K562 (cell line): Measurements from ENCODE around the gene RGL2. TPM values are rescaled to one million over a fixed set of nuclear protein-coding genes. Genes with fewer than 3 reads are reported as not detected.

Experiments used
- ATF7 ChIP-seq: fragments of 450-650 bp; IDR thresholded peaks from 2 replicates; pipeline ENCODE4 v1.7.1; 2014; ENCODE audit warnings: mild to moderate bottlenecking, moderate library complexity
- BACH1 ChIP-seq: fragments of 200-800 bp; sonication (Bioruptor generic); IDR thresholded peaks from 2 replicates; pipeline ENCODE4 v1.6.1; 2016; ENCODE audit warnings: missing genetic modification characterization, missing compliant biosample characterization
- BRCA1 ChIP-seq, 2 experiments: fragments of 450-650 bp in 1 of 2; sonication (generic) in 1 of 2; formaldehyde crosslinking in 1 of 2; IDR thresholded peaks; 2 replicates each; pipeline versions ENCODE4 v1.5.0 to v1.6.1; 2017 to 2020; ENCODE audit warnings: mild to moderate bottlenecking in 1 of 2, missing genetic modification reagents in 1 of 2
- CBFB ChIP-seq: sonication (generic); formaldehyde crosslinking; IDR thresholded peaks from 2 replicates; pipeline ENCODE4 v1.4.0; 2020; ENCODE audit warnings: mild to moderate bottlenecking, missing genetic modification reagents
- CBX1 ChIP-seq: sonication (generic); IDR thresholded peaks from 2 replicates; pipeline ENCODE4 v1.6.1; 2016; ENCODE audit warnings: antibody characterized with exemption, low read depth, mild to moderate bottlenecking
- CHD2 ChIP-seq: IDR thresholded peaks from 2 replicates; pipeline ENCODE4 v1.6.1; 2011; ENCODE audit warnings: low read depth, low read length
- E2F3 ChIP-seq: fragments of 250-450 bp; sonication (Bioruptor Pico); IDR thresholded peaks from 2 replicates; pipeline ENCODE4 v1.4.0; 2020; ENCODE audit warnings: mild to moderate bottlenecking
- EP300 ChIP-seq: IDR thresholded peaks from 2 replicates; pipeline ENCODE4 v1.6.1; 2012; ENCODE audit warnings: low read length, improper control_type of control experiment
- HIVEP1 ChIP-seq: fragments of 250-450 bp; sonication (Bioruptor Pico); IDR thresholded peaks from 2 replicates; pipeline ENCODE4 v1.4.0; 2020; ENCODE audit warnings: mild to moderate bottlenecking
- MED1 ChIP-seq: sonication (generic); formaldehyde crosslinking; IDR thresholded peaks from 2 replicates; pipeline ENCODE4 v1.8.1; 2023; ENCODE audit warnings: missing genetic modification reagents, borderline replicate concordance
- NBN ChIP-seq: fragments of 450-650 bp; IDR thresholded peaks from 2 replicates; pipeline ENCODE4 v1.6.1; 2016; ENCODE audit warnings: low read depth, mild to moderate bottlenecking
- NCOA2 ChIP-seq, 2 experiments: fragments of 450-650 bp; IDR thresholded peaks; 2 replicates each; pipeline ENCODE4 v1.6.1; 2018; ENCODE audit warnings: mild to moderate bottlenecking in 2 of 2, moderate library complexity in 1 of 2; ENCODE audit not compliant: partially characterized antibody in 2 of 2
- RAD21 ChIP-seq, 2 experiments: fragments of 250-450 bp in 1 of 2; fragments of 450-650 bp in 1 of 2; sonication (Bioruptor Pico) in 1 of 2; formaldehyde crosslinking in 1 of 2; IDR thresholded peaks in 1 of 2; conservative IDR thresholded peaks in 1 of 2; 2 replicates each; pipeline versions ENCODE4 v1.4.0 to v1.8.0; 2020 to 2022; ENCODE audit warnings: mild to moderate bottlenecking in 2 of 2, moderate library complexity in 1 of 2
- RBM17 ChIP-seq: fragments of 200-400 bp; formaldehyde crosslinking; IDR thresholded peaks from 2 replicates; pipeline ENCODE4 v1.6.1; 2017; ENCODE audit warnings: low read depth, mild to moderate bottlenecking, low read length, borderline replicate concordance
- RFX7 ChIP-seq: fragments of 250-450 bp; sonication (Bioruptor Pico); IDR thresholded peaks from 2 replicates; pipeline ENCODE4 v1.5.1; 2021; ENCODE audit warnings: mild to moderate bottlenecking
- SMARCA4 ChIP-seq: fragments of 450-650 bp; IDR thresholded peaks from 2 replicates; pipeline ENCODE4 v1.6.1; 2016
- SREBF1 ChIP-seq: fragments of 150-350 bp; IDR thresholded peaks from 2 replicates; pipeline ENCODE4 v1.6.1; 2014; ENCODE audit warnings: antibody characterized with exemption, low read depth, low read length, borderline replicate concordance
- SRSF7 ChIP-seq: fragments of 200-400 bp; formaldehyde crosslinking; optimal IDR thresholded peaks from 2 replicates; pipeline ENCODE3; 2017; ENCODE audit warnings: mild to moderate bottlenecking, low read depth, low read length
- TAF7 ChIP-seq: fragments of 450-650 bp; IDR thresholded peaks from 2 replicates; pipeline ENCODE4 v1.6.1; 2016; ENCODE audit warnings: missing genetic modification characterization, missing compliant biosample characterization
- XRCC4 ChIP-seq: IDR thresholded peaks from one replicate; pipeline ENCODE4 v1.6.1; 2011; ENCODE audit not compliant: insufficient read depth, insufficient read length; ENCODE audit errors: extremely low read depth
- ZNF165 ChIP-seq: fragments of 250-450 bp; sonication (Bioruptor Pico); IDR thresholded peaks from 2 replicates; pipeline ENCODE4 v1.4.0; 2020; ENCODE audit warnings: borderline replicate concordance
- polyA plus RNA-seq, 8 experiments: library from polyadenylated mRNA; depleted of rRNA in 4 of 8; stranded (reverse) in 5 of 8; unstranded in 3 of 8; fragments of >200 nt; fragmentation: Nextera tagmentation in 2 of 8; fragmentation: Illumina TruSeq in 1 of 8; extraction: Ambion mirVana in 2 of 8; extraction: Trizol in 1 of 8; gene quantifications; 2 replicates each; pipeline versions ENCODE4 v1.2.1 to v1.2.3, GENCODE V29; 2011 to 2014; ENCODE audit warnings: inconsistent platforms in 1 of 8, missing spikeins in 1 of 8
- total RNA-seq, 7 experiments: library from RNA; depleted of rRNA in 6 of 7; stranded (reverse); fragments of >200 nt in 6 of 7; fragmentation: Illumina TruSeq in 2 of 7; extraction: Trizol in 2 of 7; gene quantifications; 2 replicates each; pipeline versions ENCODE4 v1.2.1 to v1.2.3, GENCODE V29; 2011 to 2021; ENCODE audit warnings: low replicate concordance in 1 of 7
- TF ChIP-seq, protein P1 (sequence below): sonication (generic); formaldehyde crosslinking; IDR thresholded peaks from 2 replicates; pipeline ENCODE4 v1.9.0; 2022; ENCODE audit warnings: mild to moderate bottlenecking, missing genetic modification reagents
- TF ChIP-seq, protein P2 (sequence below): fragments of 250-450 bp; sonication (Bioruptor Pico); IDR thresholded peaks from 2 replicates; pipeline ENCODE4 v1.5.0; 2020; ENCODE audit warnings: mild to moderate bottlenecking, borderline replicate concordance
- TF ChIP-seq, protein P3 (sequence below): fragments of 200-400 bp; formaldehyde crosslinking; IDR thresholded peaks from 2 replicates; pipeline ENCODE4 v1.6.1; 2017; ENCODE audit warnings: mild to moderate bottlenecking, low read depth, low read length, moderate library complexity

RGL2 gene
- total and polyA plus RNA-seq, 9 of the 15 experiments (the other 6 are each of a cell fraction or from before 2014, with no cell fraction given), result 1.8 to 57.1 (median 19.5) TPM

DNA sequence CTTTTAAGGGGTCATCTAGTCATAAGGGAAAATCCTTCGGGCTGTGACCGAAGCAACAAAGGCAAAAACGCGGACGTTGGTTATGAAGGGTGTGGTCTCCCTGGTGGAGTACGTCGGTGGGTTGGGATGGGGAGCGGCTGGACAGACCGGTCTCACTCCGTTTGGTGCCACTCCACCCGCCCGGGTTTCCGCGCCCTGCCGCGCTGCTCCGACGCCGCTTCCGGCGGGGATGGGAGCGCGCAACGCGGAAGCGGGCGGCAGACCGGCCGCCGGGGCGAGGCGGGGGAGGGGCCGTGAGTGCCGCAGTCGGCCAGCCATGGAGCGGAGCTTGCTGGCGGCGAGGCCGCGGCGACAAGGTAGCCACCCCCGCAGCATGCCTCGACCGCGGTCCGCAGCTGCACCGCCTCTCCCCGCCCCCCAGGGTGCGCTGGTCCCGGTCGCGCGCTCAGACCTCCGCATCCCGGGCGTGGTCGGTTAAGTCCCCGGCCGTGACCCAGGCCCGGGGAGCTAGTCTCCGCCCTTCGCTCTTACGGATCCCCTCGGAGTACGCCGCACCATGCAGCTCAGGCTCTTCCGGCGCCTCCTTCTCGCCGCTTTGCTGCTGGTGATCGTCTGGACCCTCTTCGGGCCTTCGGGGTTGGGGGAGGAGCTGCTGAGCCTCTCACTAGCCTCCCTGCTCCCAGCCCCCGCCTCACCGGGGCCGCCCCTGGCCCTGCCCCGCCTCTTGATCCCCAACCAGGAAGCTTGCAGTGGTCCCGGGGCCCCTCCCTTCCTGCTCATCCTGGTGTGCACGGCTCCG is 21.7 kb downstream of the RGL2 start, which contains the start of gene B3GALT4 (continued):
- TF ChIP-seq CBFB (CRISPR knock-in tag) (peak; percentile 58; the same call in 1 of the 2 replicates), EP300 (0 out of 2 replicates have a peak, but pooled peaks have one; percentile 42), BRCA1 (IDR thresholded peaks at IDR 0.05) (no peak), BRCA1 (CRISPR knock-in tag; IDR thresholded peaks at IDR 0.05) (0 out of 2 replicates have a peak, but pooled peaks have one; percentile 79), MED1 (0 out of 2 replicates have a peak, but pooled peaks have one; percentile 94), RAD21 (CRISPR knock-in tag; conservative IDR thresholded peaks at IDR 0.05 in 1 of 2, IDR thresholded peaks at IDR 0.05 in 1 of 2) (peak; percentile 50 to 52; a peak in 3 of 4 replicates), ZNF165 (CRISPR knock-in tag) (no peak), NBN (peak; percentile 64), BACH1 (no peak), E2F3 (CRISPR knock-in tag) (0 out of 2 replicates have a peak, but pooled peaks have one; percentile 49), RBM17 (no peak), CHD2 (peak; percentile 78), XRCC4 (no peak), RFX7 (CRISPR knock-in tag) (peak; percentile 71), TAF7 (tag) (no peak; the same call in 1 of the 2 replicates), SRSF7 (no peak), SREBF1 (0 out of 2 replicates have a peak, but pooled peaks have one; percentile 36), SMARCA4 (no peak), NCOA2 (IDR thresholded peaks at IDR 0.05; ENCODE audit: partially characterized antibody in 2 of 2) (no peak), CBX1 (peak; percentile 79; the same call in 1 of the 2 replicates), HIVEP1 (no peak), ATF7 (no peak; the same call in none of the 2 replicates)
- TF ChIP-seq, protein P1, sequence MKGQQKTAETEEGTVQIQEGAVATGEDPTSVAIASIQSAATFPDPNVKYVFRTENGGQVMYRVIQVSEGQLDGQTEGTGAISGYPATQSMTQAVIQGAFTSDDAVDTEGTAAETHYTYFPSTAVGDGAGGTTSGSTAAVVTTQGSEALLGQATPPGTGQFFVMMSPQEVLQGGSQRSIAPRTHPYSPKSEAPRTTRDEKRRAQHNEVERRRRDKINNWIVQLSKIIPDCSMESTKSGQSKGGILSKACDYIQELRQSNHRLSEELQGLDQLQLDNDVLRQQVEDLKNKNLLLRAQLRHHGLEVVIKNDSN (CRISPR knock-in tag), result no peak
- TF ChIP-seq, protein P2, sequence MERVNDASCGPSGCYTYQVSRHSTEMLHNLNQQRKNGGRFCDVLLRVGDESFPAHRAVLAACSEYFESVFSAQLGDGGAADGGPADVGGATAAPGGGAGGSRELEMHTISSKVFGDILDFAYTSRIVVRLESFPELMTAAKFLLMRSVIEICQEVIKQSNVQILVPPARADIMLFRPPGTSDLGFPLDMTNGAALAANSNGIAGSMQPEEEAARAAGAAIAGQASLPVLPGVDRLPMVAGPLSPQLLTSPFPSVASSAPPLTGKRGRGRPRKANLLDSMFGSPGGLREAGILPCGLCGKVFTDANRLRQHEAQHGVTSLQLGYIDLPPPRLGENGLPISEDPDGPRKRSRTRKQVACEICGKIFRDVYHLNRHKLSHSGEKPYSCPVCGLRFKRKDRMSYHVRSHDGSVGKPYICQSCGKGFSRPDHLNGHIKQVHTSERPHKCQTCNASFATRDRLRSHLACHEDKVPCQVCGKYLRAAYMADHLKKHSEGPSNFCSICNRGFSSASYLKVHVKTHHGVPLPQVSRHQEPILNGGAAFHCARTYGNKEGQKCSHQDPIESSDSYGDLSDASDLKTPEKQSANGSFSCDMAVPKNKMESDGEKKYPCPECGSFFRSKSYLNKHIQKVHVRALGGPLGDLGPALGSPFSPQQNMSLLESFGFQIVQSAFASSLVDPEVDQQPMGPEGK, result peak; percentile 25; the same call in 1 of the 2 replicates
- TF ChIP-seq, protein P3, sequence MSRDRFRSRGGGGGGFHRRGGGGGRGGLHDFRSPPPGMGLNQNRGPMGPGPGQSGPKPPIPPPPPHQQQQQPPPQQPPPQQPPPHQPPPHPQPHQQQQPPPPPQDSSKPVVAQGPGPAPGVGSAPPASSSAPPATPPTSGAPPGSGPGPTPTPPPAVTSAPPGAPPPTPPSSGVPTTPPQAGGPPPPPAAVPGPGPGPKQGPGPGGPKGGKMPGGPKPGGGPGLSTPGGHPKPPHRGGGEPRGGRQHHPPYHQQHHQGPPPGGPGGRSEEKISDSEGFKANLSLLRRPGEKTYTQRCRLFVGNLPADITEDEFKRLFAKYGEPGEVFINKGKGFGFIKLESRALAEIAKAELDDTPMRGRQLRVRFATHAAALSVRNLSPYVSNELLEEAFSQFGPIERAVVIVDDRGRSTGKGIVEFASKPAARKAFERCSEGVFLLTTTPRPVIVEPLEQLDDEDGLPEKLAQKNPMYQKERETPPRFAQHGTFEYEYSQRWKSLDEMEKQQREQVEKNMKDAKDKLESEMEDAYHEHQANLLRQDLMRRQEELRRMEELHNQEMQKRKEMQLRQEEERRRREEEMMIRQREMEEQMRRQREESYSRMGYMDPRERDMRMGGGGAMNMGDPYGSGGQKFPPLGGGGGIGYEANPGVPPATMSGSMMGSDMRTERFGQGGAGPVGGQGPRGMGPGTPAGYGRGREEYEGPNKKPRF, result no peak
